ENCODE results near the gene YOD1.

The YOD1 gene

GRCh38 chr1:207081088-207081487, 30.1 kb upstream of the YOD1 start:
- H3K4me3 ChIP-seq (ENCODE audit: low read depth, low read length), result no peak overlapping the region
- TF ChIP-seq, protein P1, sequence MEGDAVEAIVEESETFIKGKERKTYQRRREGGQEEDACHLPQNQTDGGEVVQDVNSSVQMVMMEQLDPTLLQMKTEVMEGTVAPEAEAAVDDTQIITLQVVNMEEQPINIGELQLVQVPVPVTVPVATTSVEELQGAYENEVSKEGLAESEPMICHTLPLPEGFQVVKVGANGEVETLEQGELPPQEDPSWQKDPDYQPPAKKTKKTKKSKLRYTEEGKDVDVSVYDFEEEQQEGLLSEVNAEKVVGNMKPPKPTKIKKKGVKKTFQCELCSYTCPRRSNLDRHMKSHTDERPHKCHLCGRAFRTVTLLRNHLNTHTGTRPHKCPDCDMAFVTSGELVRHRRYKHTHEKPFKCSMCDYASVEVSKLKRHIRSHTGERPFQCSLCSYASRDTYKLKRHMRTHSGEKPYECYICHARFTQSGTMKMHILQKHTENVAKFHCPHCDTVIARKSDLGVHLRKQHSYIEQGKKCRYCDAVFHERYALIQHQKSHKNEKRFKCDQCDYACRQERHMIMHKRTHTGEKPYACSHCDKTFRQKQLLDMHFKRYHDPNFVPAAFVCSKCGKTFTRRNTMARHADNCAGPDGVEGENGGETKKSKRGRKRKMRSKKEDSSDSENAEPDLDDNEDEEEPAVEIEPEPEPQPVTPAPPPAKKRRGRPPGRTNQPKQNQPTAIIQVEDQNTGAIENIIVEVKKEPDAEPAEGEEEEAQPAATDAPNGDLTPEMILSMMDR (IDR thresholded peaks at IDR 0.05; ENCODE audit: insufficient read depth, low read length, missing control alignments), result no peak
- POLR2A ChIA-PET, result no interaction called here
- no peak for DNase-seq (ENCODE audit: low read depth, low spot score)
- CTCF ChIA-PET, result interaction anchor here (0.8 to 3.4 kb wide), 6 partner anchors 17 to 325 kb away, joined by 3 to 16 read pairs (median 6); no protein-coding TSS in a partner anchor

GRCh38 chr1:207079706-207080241, 28.8 kb upstream of the YOD1 start:
- POLR2A ChIA-PET, result no interaction called here
- CTCF ChIA-PET, result interaction anchor here (0.7 to 3.4 kb wide), 14 partner anchors 9 to 423 kb away, joined by 3 to 16 read pairs (median 4); partner anchors contain the start of gene C4BPB
- DNase-seq (ENCODE audit: low read depth, low spot score), result no peak
- no peak overlapping the region for H3K4me3 ChIP-seq (ENCODE audit: low read depth, low read length)
- TF ChIP-seq, protein P1 (IDR thresholded peaks at IDR 0.05; ENCODE audit: insufficient read depth, low read length, missing control alignments), result no peak

DNA sequence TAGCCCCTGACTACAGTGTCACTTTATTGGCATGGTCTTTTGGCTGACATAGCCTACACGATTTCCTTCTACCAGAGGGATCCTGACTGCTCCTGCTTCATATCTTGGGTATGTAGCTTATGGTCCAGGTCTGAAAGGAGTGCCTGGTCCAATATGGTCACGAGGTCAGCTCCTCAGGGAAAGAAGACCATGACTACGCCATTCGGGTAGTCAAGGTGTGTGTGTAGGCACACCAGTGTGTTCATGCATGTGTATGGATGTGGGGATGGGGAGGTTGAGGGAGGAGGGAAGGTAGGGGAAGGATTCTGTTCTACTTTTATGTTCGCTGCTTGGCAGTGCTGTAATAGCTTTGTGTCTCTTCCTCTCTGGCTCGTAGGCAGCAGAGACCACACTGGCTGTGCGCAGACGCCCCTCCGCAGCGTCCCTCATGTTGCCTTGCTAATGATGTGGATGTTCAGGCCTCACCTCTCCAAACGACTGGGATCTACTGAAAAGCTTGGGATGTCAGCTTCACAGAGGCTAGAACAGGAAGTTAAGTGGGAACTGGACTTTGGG, 27.6 kb upstream of the YOD1 start:
- TF ChIP-seq, protein P1 (IDR thresholded peaks at IDR 0.05; ENCODE audit: insufficient read depth, low read length, missing control alignments), result no peak
- ChIA-PET POLR2A (no interaction called here), CTCF (interaction anchor here (0.6 to 3.4 kb wide), 24 partner anchors 7 to 424 kb away, joined by 3 to 14 read pairs (median 3); partner anchors contain the start of genes C4BPB and PFKFB2)
- no peak overlapping the region for H3K4me3 ChIP-seq (ENCODE audit: low read depth, low read length)
- no peak for DNase-seq (ENCODE audit: low read depth, low spot score)

DNA sequence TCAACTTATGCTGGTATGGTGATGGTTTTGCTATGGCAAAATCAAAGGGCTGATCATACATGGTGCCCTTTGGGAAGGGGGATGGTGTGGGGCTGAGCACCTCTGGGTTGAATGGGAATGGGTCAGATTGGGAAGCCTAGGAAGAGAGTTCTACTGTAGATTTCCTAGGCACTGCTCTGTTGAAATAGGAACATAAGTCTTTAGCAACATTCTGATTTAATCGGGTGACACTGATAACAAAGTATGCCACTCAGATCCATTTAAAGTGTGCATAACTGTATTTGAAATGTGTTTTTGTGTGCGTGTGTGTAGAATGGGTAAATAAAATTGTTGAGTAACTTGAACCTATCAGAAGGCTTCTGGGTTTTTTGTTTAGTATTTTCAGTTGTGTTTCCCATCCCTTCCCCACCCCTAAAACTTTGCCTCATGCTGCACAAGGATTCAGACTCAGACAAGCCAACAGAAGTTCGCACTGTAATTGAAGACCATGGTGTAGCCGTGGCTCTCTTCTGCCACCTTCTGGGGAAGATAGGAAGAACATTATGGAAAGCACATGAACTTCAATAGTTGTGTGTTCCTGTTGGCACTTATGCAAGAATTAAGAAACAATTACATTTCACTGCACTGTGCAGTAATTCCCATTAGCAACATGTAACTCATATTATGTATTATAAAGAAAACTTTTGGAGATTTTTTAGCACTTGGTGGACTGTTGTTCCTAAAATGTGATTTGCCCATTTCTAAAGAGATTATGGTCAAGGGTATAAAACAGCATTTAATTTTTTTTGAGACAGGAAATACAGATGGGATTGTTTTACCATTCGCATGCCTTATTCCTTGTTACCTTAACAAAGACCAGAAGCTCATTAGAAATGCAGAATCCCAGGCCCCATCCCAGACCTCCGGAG, 26.7 kb upstream of the YOD1 start:
- peak; percentile 23 for DNase-seq (ENCODE audit: low read depth, low spot score)

DNA sequence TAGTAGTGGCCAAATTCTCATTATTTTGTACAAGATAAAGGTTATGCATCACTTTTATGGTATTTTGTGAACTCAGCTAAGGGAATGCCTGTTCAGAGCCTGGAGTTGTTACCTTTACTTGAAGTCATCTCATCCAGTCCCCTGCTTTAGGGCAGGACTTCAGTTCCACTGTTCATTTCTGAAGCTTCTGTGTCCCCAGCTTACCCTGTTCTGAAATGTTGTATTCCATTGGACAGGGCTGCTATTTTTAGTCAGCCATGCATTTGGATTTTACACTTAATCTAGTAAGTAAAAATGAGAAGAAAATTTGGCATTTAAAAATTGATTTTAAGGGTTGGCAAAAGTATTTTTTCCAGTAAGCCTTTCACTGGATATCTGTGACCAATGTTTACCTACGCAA, 26.0 kb upstream of the YOD1 start:
- ChIA-PET POLR2A (no interaction called here), CTCF (interaction anchor here (0.9 to 3.0 kb wide), 7 partner anchors 16 to 328 kb away, joined by 3 to 9 read pairs (median 4); partner anchors contain the start of gene PFKFB2)
- TF ChIP-seq, protein P1 (IDR thresholded peaks at IDR 0.05; ENCODE audit: insufficient read depth, low read length, missing control alignments), result no peak
- DNase-seq (ENCODE audit: low read depth, low spot score), result no peak
- no peak overlapping the region for H3K4me3 ChIP-seq (ENCODE audit: low read depth, low read length)

More for the DNA sequence above, 26.7 kb upstream of the YOD1 start:
- no peak overlapping the region for H3K4me3 ChIP-seq (ENCODE audit: low read depth, low read length)
- TF ChIP-seq, protein P1 (IDR thresholded peaks at IDR 0.05; ENCODE audit: insufficient read depth, low read length, missing control alignments), result peak; percentile 86
- ChIA-PET POLR2A (no interaction called here), CTCF (interaction anchor here (0.6 to 3.4 kb wide), 25 partner anchors 8 to 343 kb away, joined by 3 to 14 read pairs (median 4); partner anchors contain the start of genes C4BPB and PFKFB2)
